Spleen (tissue), 11 donors: ENCODE results near the gene FOXQ1. TPM values are rescaled to one million over a fixed set of nuclear protein-coding genes. Genes with fewer than 3 reads are reported as not detected.
A peak's percentile ranks its signal among the peaks of the same experiment; 100 is the strongest.

Experiments used
- DNase-seq: peaks from one replicate; pipeline ENCODE4 v3.0.0-alpha.2; 2020
- H3K27ac ChIP-seq, 8 donors: fragments of 200-600 bp; sonication (generic) in 7 of 8; 1 replicate in 4 of 8; 2 replicates in 4 of 8; pipeline versions ENCODE4 v1.5.0 to v1.8.0; 2016 to 2021; ENCODE audit warnings: inconsistent platforms in 4 of 8, mild to moderate bottlenecking in 4 of 8, moderate library complexity in 1 of 8
- H3K27me3 ChIP-seq, 7 donors: fragments of 200-600 bp; sonication (generic) in 6 of 7; replicated peaks in 1 of 7; 1 replicate in 4 of 7; 2 replicates in 3 of 7; pipeline versions ENCODE4 v1.5.0 to v1.8.0; 2016 to 2021; ENCODE audit warnings: inconsistent platforms in 3 of 7, mild to moderate bottlenecking in 1 of 7
- H3K36me3 ChIP-seq, 6 donors: fragments of 200-600 bp; sonication (generic) in 5 of 6; 1 replicate in 4 of 6; 2 replicates in 2 of 6; pipeline versions ENCODE4 v1.5.0 to v1.8.0; 2016 to 2021; ENCODE audit warnings: inconsistent platforms in 2 of 6
- H3K4me1 ChIP-seq, 6 donors: fragments of 200-600 bp; sonication (generic) in 5 of 6; 1 replicate in 3 of 6; 2 replicates in 3 of 6; pipeline versions ENCODE4 v1.5.0 to v1.8.0; 2016 to 2021; ENCODE audit warnings: inconsistent platforms in 3 of 6
- H3K4me3 ChIP-seq, 8 donors: fragments of 200-600 bp; sonication (generic) in 7 of 8; 1 replicate in 4 of 8; 2 replicates in 4 of 8; pipeline versions ENCODE4 v1.5.0 to v1.8.0; 2016 to 2021; ENCODE audit warnings: inconsistent platforms in 4 of 8, mild to moderate bottlenecking in 4 of 8, moderate library complexity in 2 of 8
- H3K9me3 ChIP-seq, 8 donors: fragments of 200-600 bp; sonication (generic) in 7 of 8; 1 replicate in 4 of 8; 2 replicates in 4 of 8; pipeline versions ENCODE4 v1.5.0 to v1.8.0; 2016 to 2021; ENCODE audit warnings: inconsistent platforms in 4 of 8
- CTCF ChIP-seq, 11 experiments: fragments of 200-600 bp in 7 of 11; fragments of 450-650 bp in 4 of 11; sonication (generic) in 4 of 11; IDR thresholded peaks in 8 of 11; conservative IDR thresholded peaks in 3 of 11; 1 replicate in 7 of 11; 2 replicates in 4 of 11; pipeline versions ENCODE4 v1.4.0 to v1.8.0; 2016 to 2021; ENCODE audit warnings: antibody characterized with exemption in 11 of 11, inconsistent platforms in 4 of 11, mild to moderate bottlenecking in 1 of 11
- POLR2A ChIP-seq, 3 donors: fragments of 450-650 bp; IDR thresholded peaks; one replicate each; pipeline ENCODE4 v1.5.1; 2017; ENCODE audit warnings: antibody characterized with exemption in 3 of 3, mild to moderate bottlenecking in 1 of 3
- POLR2AphosphoS5 ChIP-seq, 3 donors: sonication (generic); formaldehyde crosslinking; IDR thresholded peaks; one replicate each; pipeline ENCODE4 v1.5.1; 2017; ENCODE audit warnings: antibody characterized with exemption in 3 of 3
- WGBS, 5 donors: extraction: QIAGEN DNeasy Blood & Tissue Kit in 3 of 5; methylation state at CpG; one replicate each; pipeline versions ENCODE4 v1.1.5 to v1.1.7; 2013 to 2018; 5-methylcytosine and 5-hydroxymethylcytosine counted together
- intact Hi-C: fragments of 100-400 bp; cut with DNase I; formaldehyde crosslinking; loops from one replicate; pipeline ENCODE4 v1.15.0; 2023; ENCODE audit warnings: low total_unique reads
- polyA plus RNA-seq, 3 donors: library from polyadenylated mRNA; stranded (reverse); fragments of 200-250 nt; gene quantifications; one replicate each; pipeline ENCODE4 v1.2.1, GENCODE V29; 2013
- total RNA-seq, 7 donors: library from RNA; depleted of rRNA in 3 of 7; stranded (reverse); fragments of >200 nt in 3 of 7; fragmentation: NEBNext Ultra II Directional in 4 of 7; extraction: Animal tissue kit (Norgen Biotek cat#: 25700) in 4 of 7; gene quantifications; one replicate each; pipeline versions ENCODE4 v1.1.0 to v1.2.1, GENCODE V29; 2016 to 2021
- donor health status: healthy with polysubstance abuse.
- donor health status: DM: no; HTN: no; CAD: no; lungs with moderate emphysema.
- donor health status: DM: no; HTN: no; CAD: no.
- donor health status: Bipolar disorder and iron deficiency.
- donor health status: healthy.
- donor health status: DM: no; HTN: no; CAD: no.
- donor health status: DM: yes; HTN: yes; CAD: no.

The FOXQ1 gene
- total and polyA plus RNA-seq, 10 donors: 0.10 to 0.33 (median 0.17) TPM; not detected in 4

GRCh38 chr6:1285556-1285955, 26.3 kb upstream of the FOXQ1 start:
- no peak overlapping the region for H3K4me3 ChIP-seq
- TF ChIP-seq POLR2AphosphoS5 (IDR thresholded peaks at IDR 0.05) (no peak), POLR2A (IDR thresholded peaks at IDR 0.05) (no peak), CTCF (IDR thresholded peaks at IDR 0.05 in 8 of 11, conservative IDR thresholded peaks at IDR 0.05 in 3 of 11) (no peak)
- peaks cover 0 to 45% (median 0%) of the 10 kb centered on the region in 7 donors for H3K27me3 ChIP-seq
- no peaks in the 10 kb centered on the region for H3K9me3 ChIP-seq
- H3K27ac ChIP-seq: no peak overlapping the region
- WGBS, 5 donors: 36 to 68% (median 53%) methylated on average over 6 of the region's 6 CpGs
- intact Hi-C loops: no loop called here
- DNase-seq: no peak
- H3K4me1 ChIP-seq: peaks cover 0 to 7% (median 0%) of the 10 kb centered on the region in 6 donors
- H3K36me3 ChIP-seq: no peaks in the 10 kb centered on the region

- intact Hi-C loops: no loop called here
- no peak overlapping the region for H3K4me3 ChIP-seq
- TF ChIP-seq POLR2A (IDR thresholded peaks at IDR 0.05) (no peak), POLR2AphosphoS5 (IDR thresholded peaks at IDR 0.05) (no peak), CTCF (IDR thresholded peaks at IDR 0.05 in 8 of 11, conservative IDR thresholded peaks at IDR 0.05 in 3 of 11) (no peak)
- 9 to 23% (median 18%) methylated on average over 4 of the region's 4 CpGs for WGBS, 5 donors
- H3K4me1 ChIP-seq: peaks cover 0 to 7% (median 0%) of the 10 kb centered on the region in 6 donors
- no peaks in the 10 kb centered on the region for H3K9me3 ChIP-seq
- no peaks in the 10 kb centered on the region for H3K36me3 ChIP-seq
- no peak for DNase-seq
- peaks cover 0 to 44% (median 0%) of the 10 kb centered on the region in 7 donors for H3K27me3 ChIP-seq
- H3K27ac ChIP-seq: no peak overlapping the region
These were observed 25.9 kb upstream of the FOXQ1 start for GRCh38 chr6:1285956-1286355.

- H3K27ac ChIP-seq: peak overlapping the region in 1 of 8 donors; percentile 24
- no peaks in the 10 kb centered on the region for H3K36me3 ChIP-seq
- DNase-seq: no peak
- H3K27me3 ChIP-seq: peaks cover 0 to 37% (median 0%) of the 10 kb centered on the region in 7 donors
- TF ChIP-seq POLR2AphosphoS5 (IDR thresholded peaks at IDR 0.05): no peak
- no peak for TF ChIP-seq POLR2A (IDR thresholded peaks at IDR 0.05)
- no peak for TF ChIP-seq CTCF (IDR thresholded peaks at IDR 0.05 in 8 of 11, conservative IDR thresholded peaks at IDR 0.05 in 3 of 11)
- WGBS, 5 donors: 60 to 73% (median 68%) methylated on average over 7 of the region's 7 CpGs
- H3K9me3 ChIP-seq: no peaks in the 10 kb centered on the region
- intact Hi-C loops: no loop called here
- H3K4me3 ChIP-seq: no peak overlapping the region
- peaks cover 0 to 7% (median 0%) of the 10 kb centered on the region in 6 donors for H3K4me1 ChIP-seq
These were observed 24.8 kb upstream of the FOXQ1 start for GRCh38 chr6:1287103-1287591.

GRCh38 chr6:1290086-1290485, 21.8 kb upstream of the FOXQ1 start:
- DNase-seq: no peak
- H3K36me3 ChIP-seq: no peaks in the 10 kb centered on the region
- H3K27ac ChIP-seq: no peak overlapping the region
- peaks cover 0 to 42% (median 0%) of the 10 kb centered on the region in 7 donors for H3K27me3 ChIP-seq
- 71 to 87% (median 81%) methylated on average over 6 of the region's 6 CpGs for WGBS, 5 donors
- peaks cover 0 to 4% (median 0%) of the 10 kb centered on the region in 8 donors for H3K9me3 ChIP-seq
- TF ChIP-seq POLR2A (IDR thresholded peaks at IDR 0.05) (no peak), POLR2AphosphoS5 (IDR thresholded peaks at IDR 0.05) (no peak), CTCF (IDR thresholded peaks at IDR 0.05 in 8 of 11, conservative IDR thresholded peaks at IDR 0.05 in 3 of 11) (no peak)
- peaks cover 0 to 7% (median 0%) of the 10 kb centered on the region in 6 donors for H3K4me1 ChIP-seq
- intact Hi-C loops: no loop called here
- H3K4me3 ChIP-seq: no peak overlapping the region
